ELF-1 (cell line): ENCODE data around the gene TTC21A.

ENCODE experiments used
- DNase-seq: peaks from one replicate; pipeline ENCODE4 v3.0.0-alpha.2; 2016; ENCODE audit warnings: low read depth, low spot score

Gene TTC21A

GRCh38 chr3:39177708-39178332, 70.3 kb downstream of the TTC21A start:
- DNase-seq = peak; percentile 71

DNA sequence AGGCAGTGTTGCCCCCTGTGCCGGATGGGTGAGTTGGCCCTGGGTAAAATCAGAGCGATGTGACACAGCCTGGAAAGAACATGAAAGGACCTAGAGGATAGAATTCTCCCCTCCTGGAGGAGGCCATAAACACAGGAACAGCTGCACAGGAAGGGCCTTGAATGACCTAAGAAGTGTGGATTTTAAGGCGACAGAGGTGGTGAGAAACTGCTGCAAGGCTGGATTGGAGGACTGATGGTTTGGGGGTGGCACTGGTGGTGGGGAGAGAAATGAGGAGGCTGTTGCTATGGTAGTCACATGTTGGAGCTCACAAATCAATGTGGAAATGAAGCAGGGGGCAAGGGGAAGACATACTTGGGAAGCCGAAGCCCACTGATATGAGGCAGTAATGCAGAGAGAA, 71.1 kb downstream of the TTC21A start:
- DNase-seq = no peak

- DNase-seq = no peak
Measured at GRCh38 chr3:39180183-39180545, 72.7 kb downstream of the TTC21A start.

- DNase-seq = peak; percentile 94
Measured at GRCh38 chr3:39180546-39181346, 73.3 kb downstream of the TTC21A start.

DNA sequence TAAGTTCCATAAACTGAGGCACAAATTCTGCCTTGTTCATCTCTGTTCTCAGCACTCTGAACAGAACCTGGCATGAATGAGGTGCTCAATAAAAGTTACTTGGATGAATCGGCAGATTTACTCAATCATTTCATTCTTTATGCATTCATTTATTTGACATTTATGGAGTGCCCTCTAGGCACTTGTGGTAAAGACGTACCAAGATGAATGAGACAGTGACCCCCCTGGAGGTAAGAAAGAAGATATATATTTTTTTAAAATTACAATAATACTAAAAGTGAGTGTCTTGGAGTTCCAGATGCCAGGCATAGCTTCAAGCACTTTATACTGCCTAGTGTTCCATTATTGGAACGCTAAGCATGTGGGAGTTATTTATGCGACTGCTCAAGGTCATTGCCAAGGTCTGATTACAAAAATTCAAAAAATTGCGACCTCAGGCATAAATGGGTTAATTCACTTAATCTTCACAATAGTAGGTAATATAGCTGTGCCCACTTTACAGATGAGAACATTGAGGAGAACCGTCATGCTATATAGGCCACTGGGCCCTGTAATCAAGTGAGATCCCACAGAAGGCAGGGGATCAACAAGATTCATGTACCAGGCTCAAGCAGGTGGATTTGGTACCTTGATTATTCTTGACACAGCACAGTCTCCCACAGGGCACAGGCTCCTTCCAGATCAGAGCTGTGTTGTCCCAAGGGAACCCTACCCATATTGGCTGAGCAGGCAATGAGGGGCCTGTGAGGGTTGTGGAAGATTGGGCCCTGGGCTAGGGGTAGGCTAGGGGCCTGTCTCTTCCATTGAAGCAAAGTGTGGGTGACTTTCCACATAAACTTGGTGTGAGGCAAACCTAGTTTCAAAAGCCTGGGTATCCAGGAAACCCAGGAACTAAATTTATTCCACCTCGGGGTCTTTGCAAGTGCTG, 74.2 kb downstream of the TTC21A start:
- no peak for DNase-seq

DNA sequence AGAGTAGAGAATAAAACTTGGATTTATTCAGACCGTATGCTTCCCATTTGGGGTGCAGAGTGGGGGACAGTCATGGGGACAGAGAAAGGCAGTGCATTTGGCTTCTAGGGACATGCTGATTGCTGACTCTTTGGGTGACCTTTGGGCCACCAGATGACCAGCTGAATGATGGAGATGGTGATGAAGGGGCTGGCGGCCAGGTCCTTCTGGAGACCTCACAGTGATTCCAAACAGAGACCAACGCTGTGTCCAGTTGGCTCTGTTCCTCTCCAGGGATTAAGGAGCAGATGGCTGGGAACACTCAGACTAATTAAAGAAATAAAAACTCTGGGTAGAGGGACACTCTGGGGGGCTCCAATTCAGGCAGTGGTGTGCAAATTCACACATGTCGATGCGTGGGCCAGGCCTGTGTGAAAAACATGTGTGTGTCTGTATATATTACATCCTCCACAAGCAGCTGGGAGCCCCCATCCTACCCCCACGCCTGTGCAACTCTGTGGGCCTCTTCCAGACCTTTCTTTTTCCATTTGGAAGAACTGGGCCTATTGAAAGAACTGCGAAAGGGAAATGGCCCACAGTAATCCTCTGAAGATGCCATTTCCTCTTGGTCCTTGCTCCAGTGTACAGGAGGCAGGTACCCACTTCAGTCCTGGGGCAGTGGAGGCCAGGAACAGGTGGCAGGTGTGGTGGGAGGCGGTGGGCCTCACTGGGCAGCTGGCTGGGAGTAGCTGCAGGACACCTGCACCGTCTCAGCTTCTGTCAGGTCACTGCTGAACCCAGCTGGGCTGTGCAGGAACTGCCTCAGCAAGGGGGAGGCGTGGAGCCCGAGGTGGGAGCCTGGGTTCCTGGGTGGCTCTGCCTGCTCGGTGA, 76.0 kb downstream of the TTC21A start:
- DNase-seq = no peak

DNA sequence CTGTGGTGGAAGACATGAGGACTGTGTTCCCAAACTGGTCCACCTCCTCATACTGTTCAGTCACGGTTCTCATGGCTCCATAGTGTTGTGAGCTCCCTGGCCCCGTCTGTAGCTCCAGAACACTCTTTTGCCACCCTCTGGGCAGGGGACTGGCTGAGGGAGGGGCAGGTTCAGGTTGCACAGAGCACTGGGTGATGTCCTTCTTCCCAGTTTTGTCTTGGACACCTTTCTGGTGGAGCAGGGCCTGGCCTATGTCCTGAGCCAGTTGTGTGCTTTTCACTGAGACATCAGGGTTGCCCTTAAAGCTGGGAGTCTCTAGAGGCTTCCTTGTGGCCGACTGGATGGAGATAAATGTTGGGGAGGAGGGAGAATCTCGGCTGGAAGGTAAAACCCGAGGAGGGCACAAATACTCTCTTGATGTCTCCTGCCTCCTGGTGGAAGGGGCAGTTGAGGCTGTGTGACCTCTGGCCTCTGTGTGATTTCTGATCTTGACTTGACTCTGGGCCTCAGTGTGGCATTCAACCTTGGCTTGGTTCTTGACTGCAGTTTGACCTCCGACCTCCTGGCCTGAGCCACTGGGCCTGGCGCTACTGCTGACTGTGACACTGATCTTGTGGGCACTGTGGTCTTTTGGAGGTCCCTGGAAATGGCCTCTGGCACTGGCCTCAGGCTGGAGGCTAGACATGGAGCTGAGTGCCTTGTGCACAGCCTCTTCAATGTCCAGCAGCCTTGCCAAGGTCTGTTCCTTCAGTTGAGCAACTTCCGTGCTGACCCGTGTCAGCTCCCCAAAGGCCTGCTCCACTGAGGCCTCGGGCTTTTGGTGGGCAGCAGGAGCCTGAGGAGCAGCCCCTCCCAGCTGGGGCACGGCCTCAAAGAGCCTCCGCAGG, 76.8 kb downstream of the TTC21A start:
- DNase-seq = no peak

GRCh38 chr3:39184968-39185285, 77.4 kb downstream of the TTC21A start:
- no peak for DNase-seq

- no peak for DNase-seq
Measured at GRCh38 chr3:39185326-39185958, 78.0 kb downstream of the TTC21A start.

DNA sequence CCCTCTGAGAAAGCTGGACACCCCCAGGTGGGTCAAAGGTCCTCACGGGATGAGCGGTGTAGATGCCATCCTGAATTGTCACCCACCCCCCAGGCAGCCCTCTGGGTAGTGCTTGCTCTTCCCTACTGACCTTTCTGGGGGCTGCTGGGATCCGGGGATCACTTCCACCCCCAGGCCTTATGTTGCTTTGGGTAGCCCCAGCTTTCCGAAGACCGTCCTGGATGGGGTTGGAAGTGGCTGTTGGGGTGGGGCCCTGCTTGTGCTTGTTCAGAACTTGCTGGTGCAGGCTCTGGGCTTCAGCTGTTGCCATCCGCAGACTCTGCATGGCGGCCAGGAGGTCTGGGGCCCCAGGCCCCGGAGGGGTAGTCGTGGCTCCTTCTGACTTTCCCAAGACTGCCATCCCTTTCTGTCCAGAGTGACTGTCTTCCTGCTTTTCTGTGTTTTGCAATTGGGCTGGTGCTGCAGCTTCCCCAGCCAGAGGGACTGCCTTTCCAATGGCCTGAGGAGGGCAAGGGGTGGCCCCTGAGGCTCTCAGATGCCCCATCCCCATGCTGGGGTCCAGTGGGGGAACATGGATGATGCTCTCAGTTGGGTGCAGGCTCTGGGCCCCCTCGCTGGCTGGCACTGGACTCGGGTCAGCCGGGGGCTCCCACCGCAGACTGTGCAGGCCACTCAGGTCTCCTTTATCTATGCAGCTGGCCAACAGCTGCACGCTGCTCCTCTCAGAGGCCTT, 78.6 kb downstream of the TTC21A start:
- DNase-seq = no peak

GRCh38 chr3:39186692-39187151, 79.2 kb downstream of the TTC21A start:
- no peak for DNase-seq

DNA sequence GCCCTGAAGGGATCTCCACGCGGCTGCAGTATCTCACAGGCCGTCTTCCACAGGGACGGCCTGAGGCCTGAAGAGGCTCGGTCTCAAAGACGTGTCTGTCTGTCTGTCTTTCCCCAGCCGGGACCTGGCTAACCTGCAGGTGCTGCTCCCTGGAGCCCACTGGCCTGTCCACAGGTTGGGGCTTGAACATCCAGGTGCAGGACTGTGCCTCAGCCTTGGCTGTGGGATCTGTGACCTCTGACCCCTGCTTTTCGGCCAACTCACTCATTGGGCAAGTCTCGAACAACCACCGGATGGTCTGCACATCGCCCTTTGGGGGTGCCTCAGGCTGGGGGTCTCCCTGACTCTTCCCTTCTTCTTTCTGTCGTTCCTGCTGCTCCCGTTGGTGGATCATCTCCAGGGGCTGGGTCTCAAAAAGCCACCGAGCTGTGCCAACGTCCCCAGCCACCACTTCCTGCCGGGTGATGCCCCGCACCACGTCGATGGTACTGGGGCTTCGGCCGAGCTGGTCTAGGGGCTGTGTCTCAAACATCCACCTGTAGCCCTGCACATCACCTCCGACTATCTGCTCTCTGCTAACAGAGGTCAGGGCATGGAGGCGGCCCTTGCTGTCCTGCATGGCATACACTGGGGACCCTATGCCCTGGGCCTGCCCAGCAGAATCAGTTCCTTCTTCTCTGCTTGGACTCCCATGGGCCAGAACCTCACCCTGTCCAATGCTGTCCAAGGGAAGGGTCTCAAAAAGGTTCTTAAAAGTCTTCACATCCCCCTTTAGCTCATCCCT, 80.1 kb downstream of the TTC21A start:
- no peak for DNase-seq
